HG02981 (cell line): ENCODE measurements around the gene PHETA1.

Experiments
- ATAC-seq: cut with Tn5 transposase; IDR thresholded peaks from one replicate; pipeline ENCODE4 v1.9.1; 2021; ENCODE audit warnings: mild to moderate bottlenecking, moderate library complexity; ENCODE audit not compliant: unreplicated experiment

The PHETA1 gene

GRCh38 chr12:111368788-111369495, at the start of gene PHETA1:
TSS of gene PHETA1 (minus strand) at chr12:111369095. CDS start at chr12:111363427, 5,668 bp downstream.
- peak; percentile 92 for ATAC-seq

- ATAC-seq = no peak
Measured at GRCh38 chr12:111418594-111418880, 49.6 kb upstream of the PHETA1 start.

GRCh38 chr12:111417784-111418593, 49.1 kb upstream of the PHETA1 start:
- no peak for ATAC-seq

GRCh38 chr12:111417290-111417689, 48.4 kb upstream of the PHETA1 start:
- no peak for ATAC-seq

DNA sequence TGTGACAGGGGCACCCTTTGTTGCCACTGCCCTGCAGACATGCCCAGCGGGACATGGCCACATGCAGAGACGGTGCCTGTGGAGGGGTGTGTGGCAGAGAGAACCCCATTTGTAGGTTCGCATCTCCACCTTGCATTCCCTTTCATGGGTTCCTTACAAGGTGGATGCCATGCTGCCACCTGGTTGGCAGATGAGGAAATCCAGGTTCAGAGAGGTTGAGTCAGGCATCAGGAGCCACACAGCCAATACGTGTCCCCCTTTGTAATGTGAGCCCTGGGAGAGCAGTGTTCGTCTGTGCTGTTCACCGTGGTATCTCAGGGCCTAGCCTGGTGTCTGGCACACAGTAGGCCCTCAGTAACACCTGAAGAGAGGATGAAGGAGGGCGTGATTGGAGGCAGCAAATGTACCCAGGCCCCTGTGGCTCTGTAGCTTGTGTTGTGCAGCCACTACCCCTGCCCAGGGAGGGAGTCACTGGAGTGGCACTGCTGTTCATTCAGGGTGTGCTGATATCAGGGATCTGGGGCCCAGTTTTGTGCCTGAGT, 45.9 kb upstream of the PHETA1 start:
- ATAC-seq = no peak

DNA sequence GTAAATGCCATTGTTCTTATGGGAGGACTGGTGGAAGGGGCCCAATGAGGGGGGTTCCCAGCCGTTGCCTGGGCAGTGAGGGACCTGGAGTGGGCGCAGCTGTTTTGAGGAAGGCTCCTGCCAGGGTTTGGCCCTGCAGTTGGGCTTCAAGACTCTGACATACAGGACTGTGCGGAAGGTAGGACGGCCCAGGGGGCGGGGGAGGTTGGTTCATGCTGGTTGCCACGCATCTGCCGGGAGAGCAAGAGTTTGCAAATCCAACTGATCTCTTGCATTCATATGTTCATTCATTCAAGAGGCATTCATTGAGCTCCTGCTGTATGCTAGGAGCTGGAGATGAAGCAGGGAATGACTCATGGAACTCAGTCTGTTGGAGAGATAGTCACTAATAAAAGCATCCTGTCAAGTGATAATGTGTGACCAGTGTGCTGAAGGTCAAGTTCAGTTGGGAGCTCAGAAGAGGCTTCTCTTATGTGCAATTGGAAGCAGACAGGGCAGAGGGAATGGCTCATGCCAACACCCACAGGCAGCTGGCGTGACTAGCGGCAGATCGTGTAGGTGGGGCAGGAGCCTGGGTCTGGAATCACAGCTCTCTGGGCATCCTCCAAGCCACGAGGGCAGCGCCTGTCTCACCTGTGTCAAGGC, 44.7 kb upstream of the PHETA1 start:
- ATAC-seq = no peak

DNA sequence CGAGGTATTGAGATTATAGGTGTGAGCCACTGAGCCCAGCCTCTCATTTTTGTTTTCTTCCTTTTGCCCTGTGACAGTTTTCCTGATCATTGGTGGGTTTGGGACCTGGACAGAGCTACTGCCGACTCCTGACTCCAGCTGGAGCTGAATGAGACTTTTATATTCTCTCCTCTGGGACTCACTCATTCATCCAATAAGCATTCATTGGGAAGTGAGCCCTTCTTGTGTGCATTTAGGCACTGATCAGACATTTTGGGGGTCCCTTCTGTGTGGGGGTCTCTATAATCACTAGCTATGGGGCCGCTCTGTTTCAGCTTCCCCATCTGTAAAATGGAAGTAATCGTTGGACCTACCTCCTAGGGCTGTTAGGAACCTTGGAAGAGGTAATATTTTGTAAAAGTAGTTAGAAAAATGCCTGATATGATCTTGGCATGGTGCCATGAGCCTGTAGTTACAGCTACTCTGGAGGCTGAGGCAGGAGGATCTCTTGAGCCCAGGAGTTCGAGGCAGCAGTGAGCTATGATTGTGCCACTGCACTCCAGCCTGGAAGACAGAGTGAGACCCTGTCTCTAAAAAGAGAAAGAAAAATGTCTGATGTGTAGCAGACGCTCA, 44.0 kb upstream of the PHETA1 start:
- no peak for ATAC-seq

DNA sequence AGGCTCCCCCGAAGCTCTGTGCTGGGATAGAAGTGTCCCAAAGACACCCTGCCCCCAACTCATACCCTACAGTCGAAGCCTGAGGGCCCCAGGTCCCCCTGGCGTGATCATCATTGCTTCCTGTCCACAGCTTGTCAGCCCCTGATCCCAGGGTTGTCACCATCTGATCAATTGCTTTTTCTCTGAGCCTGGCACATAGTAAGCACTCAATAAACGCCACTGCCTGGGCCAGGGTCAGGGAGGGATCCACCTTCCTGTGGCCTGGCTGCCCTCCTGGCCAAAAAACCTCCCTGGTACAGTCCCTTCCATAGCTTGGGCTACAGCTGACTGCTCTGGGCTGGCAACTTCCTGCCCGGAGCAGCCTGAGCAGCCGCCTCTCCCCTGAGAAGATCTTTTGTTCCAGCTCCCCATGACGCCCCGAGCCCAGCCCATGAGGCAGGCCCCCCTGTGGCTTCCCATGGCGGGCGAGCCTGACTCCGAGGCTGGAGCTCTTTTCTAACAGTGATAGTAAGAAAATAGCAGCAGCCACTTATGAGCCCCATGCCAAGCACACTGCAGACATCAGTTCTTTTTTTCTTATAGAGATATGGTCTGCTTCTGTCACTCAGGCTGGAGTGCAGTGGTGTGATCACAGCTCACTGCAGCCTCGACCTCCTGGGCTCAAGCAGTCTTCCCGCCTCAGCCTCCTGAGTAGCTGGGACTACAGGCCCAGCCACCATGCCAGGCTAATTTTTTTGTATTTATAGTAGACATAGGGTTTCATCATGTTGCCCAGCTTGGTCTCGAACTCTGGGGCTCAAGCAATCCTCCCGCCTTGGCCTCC, 43.3 kb upstream of the PHETA1 start:
- no peak for ATAC-seq

DNA sequence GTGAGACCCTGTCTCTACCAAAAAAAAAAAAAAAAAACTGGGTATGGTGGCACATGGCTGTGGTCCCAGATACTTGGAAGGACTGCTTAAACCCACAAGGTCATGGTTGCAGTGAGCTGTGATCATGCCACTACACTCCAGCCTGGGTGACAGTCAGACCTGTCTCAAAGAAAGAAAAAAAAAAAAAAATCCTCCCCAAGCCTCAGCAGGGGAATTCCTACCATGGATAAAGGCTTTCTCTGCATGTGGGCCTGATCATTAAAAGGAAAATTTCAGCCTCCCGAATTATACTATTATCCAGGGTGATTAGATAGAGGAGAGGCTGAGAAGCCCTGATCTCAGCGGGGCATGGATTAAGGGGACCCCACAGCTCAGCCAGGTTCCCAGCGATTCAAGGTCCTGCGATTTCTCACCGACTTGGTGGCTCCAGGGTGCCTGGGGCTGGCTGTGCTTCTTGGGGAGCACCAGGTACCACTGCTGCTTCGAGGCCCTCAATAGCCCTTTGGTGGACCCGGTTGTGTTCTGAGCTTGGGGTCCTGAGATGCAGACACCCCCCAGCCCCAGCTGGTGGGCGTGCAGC, 42.4 kb upstream of the PHETA1 start:
- ATAC-seq = no peak

DNA sequence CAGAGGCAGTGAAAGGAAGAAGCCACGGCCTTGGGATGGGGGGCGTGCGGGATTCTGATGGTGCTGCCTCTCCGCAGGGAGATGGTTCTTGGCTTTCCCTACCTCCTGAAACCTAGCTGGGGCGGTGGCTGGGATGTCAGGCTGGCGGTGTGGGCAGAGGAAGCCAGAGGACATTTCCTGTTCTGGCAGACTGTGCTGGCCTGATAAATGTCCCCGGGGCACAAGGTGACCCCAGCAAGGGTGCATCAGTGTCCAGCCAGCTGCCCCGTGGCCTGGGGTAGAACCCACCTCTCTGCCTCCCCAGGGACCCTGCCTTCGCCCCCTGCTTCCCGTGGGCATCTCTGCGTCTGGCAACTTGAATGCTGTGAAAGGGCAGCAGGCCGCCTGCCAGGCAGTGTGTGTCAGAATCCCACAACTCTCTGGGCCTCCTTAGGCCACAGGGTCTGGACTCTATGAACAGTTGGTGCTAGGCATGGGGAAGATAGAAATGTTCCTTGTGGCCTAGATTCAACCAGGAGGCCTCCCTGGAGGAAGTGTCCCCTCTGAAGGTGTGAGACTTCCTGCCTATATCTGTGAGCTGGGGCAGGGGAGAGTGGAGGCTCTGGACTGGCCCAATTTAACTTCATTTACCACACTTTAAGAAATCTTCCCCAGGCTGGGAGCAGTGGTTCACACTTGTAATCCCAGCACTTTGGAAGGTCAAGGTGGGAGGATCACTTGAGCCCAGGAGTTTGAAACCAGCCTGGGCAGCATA, 41.7 kb upstream of the PHETA1 start:
- ATAC-seq = no peak

- ATAC-seq = no peak
Measured at GRCh38 chr12:111409780-111410430, 41.0 kb upstream of the PHETA1 start.

GRCh38 chr12:111409403-111409779, 40.5 kb upstream of the PHETA1 start:
- ATAC-seq = no peak

DNA sequence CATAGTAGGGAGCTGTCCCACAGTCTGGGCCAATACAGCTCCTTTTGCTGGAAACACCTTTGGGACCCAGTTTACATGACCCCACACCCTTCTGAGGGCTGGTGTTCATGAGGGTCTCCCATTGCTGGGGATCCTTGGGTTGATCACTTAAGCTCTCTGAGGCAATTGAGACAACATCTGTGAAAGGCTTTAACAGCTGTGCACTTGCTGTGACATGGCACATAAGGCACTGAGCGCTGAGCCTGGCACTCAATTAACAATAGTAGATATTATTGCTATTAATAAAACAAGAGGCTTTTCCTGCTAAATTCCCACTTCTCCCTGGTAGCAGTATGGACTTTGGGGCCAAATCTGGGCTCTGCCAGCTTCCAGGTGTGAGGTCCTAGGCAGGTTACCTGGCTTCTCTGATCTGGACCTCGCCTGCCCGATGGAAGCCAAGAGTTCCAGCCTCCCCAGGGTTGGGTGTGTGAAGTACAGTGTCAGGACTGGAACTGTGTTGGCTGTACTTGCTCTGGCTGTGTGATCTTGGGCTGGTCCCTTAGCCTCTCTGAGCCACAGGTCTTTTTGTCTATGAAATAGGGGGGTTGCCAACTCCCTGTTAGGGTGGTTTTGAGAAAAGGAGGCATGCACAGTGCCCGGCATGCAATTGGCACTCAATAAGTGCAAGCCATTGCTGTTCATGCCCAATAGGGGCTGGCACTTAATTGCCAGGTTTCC, 39.9 kb upstream of the PHETA1 start:
- ATAC-seq = no peak

GRCh38 chr12:111408116-111408440, 39.2 kb upstream of the PHETA1 start:
- ATAC-seq = no peak

DNA sequence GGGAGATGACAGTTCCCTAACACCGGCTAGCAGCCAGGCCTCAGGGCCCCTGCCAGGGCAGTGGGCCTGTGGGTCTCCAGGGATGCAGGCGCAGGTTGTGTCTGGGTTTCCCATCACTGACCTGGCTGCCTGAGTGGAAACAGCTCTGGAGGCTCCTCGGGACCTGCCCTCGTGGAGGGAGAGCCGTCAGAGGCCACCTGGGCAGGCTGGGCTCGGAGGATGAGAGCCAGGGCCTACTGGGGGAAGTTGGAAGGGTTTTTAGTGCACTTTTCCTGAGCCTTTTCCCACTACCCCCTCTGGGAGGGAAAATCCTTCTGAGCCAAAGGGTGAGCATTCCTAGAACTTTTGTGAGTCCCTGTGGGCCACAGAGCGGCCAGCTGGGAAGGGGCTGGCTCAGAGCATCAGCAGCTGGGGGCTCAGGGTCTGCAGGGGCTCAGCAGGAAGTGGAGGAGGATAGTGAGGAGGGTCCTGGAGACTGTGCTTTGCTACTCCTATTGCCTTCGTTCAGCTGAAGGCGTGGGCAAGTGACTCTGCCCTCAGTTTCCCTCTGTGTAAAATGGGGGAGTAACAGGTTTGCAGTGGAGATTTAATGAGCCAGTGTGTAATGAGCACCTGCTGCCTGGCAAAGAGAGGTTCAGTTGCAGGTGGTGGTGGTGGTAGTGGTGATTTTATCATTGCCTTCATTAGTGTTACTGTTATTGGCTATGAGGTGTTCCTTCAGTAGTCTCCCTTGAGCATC, 38.7 kb upstream of the PHETA1 start:
- no peak for ATAC-seq

DNA sequence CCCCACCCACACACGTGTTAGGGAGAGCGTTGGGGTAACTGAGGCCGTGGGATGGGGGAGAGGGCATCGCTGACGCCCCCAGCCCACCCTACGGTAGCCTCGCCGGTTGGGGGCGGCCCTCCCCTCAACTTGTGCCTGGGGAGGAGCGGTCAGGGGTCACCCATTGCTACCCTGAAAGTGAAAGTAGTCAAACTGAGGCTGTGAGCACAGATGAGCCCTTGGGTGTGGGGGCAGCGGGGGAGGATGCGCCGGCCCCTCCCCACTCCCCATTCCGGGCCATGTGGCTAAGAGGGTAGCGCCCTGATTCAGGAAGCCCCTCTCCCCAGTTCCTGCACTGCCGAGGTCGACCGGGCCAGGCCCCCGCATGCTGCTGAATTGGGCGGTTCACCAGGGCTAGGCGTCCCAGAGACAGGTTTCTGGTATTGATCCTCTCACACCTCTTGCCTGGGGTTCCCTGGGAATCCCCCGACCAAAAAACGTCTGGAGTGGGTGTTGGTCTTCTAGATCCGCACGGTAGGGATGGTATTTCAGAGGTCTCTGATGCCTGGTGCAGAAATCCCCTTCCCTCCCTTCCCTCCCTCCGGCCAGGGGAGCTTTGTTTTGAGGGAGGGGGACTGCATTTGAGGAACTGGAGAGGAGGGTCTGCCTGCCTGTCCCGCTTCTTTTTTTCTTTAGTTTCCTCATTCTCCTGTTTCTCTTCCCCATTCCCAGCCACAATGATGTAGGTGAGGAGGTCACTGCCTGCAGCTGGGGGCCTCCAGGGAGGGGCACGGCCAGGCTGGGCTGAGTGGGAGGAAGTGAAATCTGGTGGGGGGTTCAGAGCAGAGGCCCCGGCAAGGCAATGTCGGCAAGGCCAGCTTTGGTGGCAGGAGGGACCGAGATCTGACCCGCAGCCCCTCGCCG, 37.8 kb upstream of the PHETA1 start:
- no peak for ATAC-seq
